ENCODE results near the gene CPNE2. TPM values are rescaled to one million over a fixed set of nuclear protein-coding genes. Genes with fewer than 3 reads are reported as not detected.

The CPNE2 gene
- total RNA-seq, 4 donors from 2014 or later, result 18.0 to 38.7 (median 27.8) TPM

DNA sequence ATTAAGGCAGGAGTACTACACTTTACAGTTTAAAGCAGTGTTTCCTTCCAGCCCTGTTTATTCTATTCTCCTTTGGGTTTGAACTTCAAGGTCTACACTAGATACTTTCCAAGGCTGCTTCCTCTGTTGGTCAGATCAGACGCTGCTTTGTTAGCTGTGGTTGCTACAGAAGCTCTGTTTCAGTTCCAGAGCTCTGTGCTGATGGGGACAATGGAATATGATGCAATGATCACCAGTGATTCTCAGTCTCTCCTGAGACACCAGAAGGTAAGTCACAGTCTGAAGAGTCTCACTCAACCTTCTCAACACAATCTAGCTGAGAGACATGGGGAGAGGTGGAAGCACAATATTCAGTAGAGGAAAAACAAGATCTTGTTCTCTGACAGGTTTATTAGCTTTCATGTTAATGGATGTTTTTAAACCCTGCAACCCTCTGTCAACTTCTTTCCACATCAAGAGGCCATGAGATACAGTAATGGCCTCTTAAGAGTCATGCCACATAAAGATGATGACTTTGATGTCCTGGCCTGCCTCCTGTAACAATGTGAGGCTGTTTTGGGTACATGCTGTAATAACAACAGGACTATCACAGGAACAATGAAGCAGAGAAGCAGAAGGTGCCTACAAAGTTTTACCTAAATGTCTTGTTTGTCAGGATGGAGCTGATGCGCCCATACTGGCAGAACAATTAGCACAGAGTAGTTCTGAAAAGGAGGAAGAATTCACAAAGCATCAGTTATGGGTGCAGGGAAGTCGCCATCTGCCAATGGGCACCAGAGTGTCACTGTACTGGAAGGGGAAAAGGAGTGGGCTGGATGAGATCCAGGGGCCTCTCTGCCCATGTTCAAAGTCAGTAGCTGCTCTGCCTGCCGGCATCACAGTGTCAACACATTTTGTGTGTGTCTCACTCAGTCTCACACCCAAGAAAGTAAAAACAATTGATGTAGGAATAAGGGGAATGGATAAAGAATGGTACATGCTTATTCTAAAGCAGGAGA is 60.0 kb downstream of the CPNE2 start:
- H3K27me3 ChIP-seq, result no peaks in the 10 kb centered on the region
- no peak overlapping the region for H3K27ac ChIP-seq
- no peak for ATAC-seq
- TF ChIP-seq POLR2A (IDR thresholded peaks at IDR 0.05), result no peak
- TF ChIP-seq POLR2AphosphoS5 (IDR thresholded peaks at IDR 0.05), result no peak
- TF ChIP-seq, protein P1, sequence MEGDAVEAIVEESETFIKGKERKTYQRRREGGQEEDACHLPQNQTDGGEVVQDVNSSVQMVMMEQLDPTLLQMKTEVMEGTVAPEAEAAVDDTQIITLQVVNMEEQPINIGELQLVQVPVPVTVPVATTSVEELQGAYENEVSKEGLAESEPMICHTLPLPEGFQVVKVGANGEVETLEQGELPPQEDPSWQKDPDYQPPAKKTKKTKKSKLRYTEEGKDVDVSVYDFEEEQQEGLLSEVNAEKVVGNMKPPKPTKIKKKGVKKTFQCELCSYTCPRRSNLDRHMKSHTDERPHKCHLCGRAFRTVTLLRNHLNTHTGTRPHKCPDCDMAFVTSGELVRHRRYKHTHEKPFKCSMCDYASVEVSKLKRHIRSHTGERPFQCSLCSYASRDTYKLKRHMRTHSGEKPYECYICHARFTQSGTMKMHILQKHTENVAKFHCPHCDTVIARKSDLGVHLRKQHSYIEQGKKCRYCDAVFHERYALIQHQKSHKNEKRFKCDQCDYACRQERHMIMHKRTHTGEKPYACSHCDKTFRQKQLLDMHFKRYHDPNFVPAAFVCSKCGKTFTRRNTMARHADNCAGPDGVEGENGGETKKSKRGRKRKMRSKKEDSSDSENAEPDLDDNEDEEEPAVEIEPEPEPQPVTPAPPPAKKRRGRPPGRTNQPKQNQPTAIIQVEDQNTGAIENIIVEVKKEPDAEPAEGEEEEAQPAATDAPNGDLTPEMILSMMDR (IDR thresholded peaks at IDR 0.05), result no peak
- TF ChIP-seq EP300 (IDR thresholded peaks at IDR 0.05), result no peak
- H3K4me1 ChIP-seq, result peaks cover 0 to 15% (median 5%) of the 10 kb centered on the region in 3 donors
- H3K4me3 ChIP-seq, result no peak overlapping the region
- 40 to 87% methylated on average over 1 to 4 of the region's 4 CpGs for WGBS, 2 donors (ENCODE audit: low coverage in 1 of 2)
- no peaks in the 10 kb centered on the region for H3K9me3 ChIP-seq
- peaks cover 0 to 74% of the 10 kb centered on the region in 2 donors for H3K36me3 ChIP-seq

DNA sequence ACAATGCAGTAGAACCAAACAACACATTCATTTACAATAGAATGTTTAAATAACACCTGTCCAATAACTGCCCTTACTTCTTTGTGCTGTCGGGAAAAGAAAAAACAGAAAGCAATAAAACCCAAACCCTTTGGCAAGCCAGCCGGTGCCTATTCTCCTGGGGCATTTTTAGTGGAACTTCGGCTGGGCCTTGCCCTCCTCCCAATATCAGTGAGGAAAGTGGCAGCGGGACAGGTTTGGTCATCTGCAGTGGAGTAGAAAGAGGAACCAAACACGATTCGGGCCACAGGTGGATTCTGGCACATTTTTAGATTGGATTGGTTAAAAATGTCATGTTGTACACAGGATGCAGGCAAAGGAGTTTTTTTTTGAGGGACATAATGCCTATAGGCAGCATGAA is 61.5 kb downstream of the CPNE2 start:
- H3K4me3 ChIP-seq, result no peak overlapping the region
- TF ChIP-seq, protein P1 (IDR thresholded peaks at IDR 0.05), result no peak
- no peak for TF ChIP-seq EP300 (IDR thresholded peaks at IDR 0.05)
- no peak for TF ChIP-seq POLR2A (IDR thresholded peaks at IDR 0.05)
- TF ChIP-seq POLR2AphosphoS5 (IDR thresholded peaks at IDR 0.05), result no peak
- no peak for ATAC-seq
- H3K27me3 ChIP-seq, result no peaks in the 10 kb centered on the region
- WGBS, 2 donors (ENCODE audit: low coverage in 1 of 2), result 53 to 83% methylated on average over 3 to 6 of the region's 6 CpGs
- H3K9me3 ChIP-seq, result no peaks in the 10 kb centered on the region
- H3K4me1 ChIP-seq, result peaks cover 0 to under 1% (median 0%) of the 10 kb centered on the region in 3 donors
- peaks cover 0 to 82% of the 10 kb centered on the region in 2 donors for H3K36me3 ChIP-seq
- no peak overlapping the region for H3K27ac ChIP-seq

DNA sequence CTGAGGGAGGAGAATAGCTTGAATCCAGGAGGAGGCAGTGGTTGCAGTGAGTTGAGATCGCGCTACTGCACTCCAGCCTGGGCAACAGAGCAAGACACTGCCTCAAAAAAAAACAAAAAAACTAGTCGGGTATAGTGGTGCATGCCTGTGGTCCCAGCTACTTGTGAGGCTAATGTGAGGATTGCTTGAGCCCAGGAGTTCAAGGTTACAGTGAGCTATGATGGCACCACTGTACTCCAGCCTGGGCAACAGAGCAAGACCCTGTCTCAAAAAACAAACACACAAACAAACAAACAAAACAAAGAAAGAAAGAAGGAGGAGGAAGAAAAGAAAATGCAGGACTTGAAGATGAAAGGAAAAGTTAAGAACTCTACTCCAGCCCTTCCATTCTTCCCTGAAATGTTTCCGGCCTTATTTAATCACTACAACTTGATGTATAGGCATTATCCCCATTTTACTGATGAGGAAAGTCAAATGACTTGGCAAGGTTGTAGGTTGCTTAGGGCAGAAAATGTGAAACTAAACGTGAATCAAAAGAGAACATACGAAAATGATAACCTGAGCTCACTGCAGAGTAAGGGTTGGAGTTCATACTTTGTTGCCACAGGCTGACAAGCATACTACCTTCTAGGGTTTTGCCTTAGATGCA is 63.4 kb downstream of the CPNE2 start:
- H3K36me3 ChIP-seq, result peaks cover 0 to 91% of the 10 kb centered on the region in 2 donors
- no peaks in the 10 kb centered on the region for H3K27me3 ChIP-seq
- no peak for ATAC-seq
- no peak for TF ChIP-seq EP300 (IDR thresholded peaks at IDR 0.05)
- TF ChIP-seq, protein P1 (IDR thresholded peaks at IDR 0.05), result no peak
- TF ChIP-seq POLR2A (IDR thresholded peaks at IDR 0.05), result no peak
- no peak for TF ChIP-seq POLR2AphosphoS5 (IDR thresholded peaks at IDR 0.05)
- no peak overlapping the region for H3K4me3 ChIP-seq
- no peak overlapping the region for H3K27ac ChIP-seq
- no peaks in the 10 kb centered on the region for H3K9me3 ChIP-seq
- 90 to 94% methylated on average over 5 to 6 of the region's 6 CpGs for WGBS, 2 donors (ENCODE audit: low coverage in 1 of 2)
- no peaks in the 10 kb centered on the region for H3K4me1 ChIP-seq

DNA sequence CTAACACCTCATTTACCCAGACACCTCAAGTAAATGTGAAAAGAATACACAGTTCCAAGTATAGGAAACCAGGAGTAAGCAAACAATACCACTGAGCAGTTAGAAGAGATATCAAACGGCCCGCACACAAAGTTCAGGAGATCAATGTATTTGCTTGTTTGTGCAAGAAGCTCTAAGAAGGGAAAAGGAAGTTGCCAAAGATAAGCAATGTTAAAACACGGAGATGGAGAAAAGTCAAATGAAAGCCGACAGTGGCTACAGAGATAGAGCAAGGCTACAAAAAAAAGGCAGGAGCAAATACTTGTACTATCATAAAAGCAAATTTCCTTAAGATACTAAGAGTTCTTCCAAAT is 63.9 kb downstream of the CPNE2 start:
- TF ChIP-seq POLR2A (IDR thresholded peaks at IDR 0.05), result no peak
- no peak for TF ChIP-seq POLR2AphosphoS5 (IDR thresholded peaks at IDR 0.05)
- ATAC-seq, result no peak
- H3K36me3 ChIP-seq, result peaks cover 0 to 95% of the 10 kb centered on the region in 2 donors
- no peaks in the 10 kb centered on the region for H3K27me3 ChIP-seq
- H3K4me3 ChIP-seq, result no peak overlapping the region
- WGBS, 2 donors (ENCODE audit: low coverage in 1 of 2), result 64 to 73% methylated on average over 3 to 4 of the region's 4 CpGs
- no peaks in the 10 kb centered on the region for H3K9me3 ChIP-seq
- H3K27ac ChIP-seq, result no peak overlapping the region
- no peaks in the 10 kb centered on the region for H3K4me1 ChIP-seq

DNA sequence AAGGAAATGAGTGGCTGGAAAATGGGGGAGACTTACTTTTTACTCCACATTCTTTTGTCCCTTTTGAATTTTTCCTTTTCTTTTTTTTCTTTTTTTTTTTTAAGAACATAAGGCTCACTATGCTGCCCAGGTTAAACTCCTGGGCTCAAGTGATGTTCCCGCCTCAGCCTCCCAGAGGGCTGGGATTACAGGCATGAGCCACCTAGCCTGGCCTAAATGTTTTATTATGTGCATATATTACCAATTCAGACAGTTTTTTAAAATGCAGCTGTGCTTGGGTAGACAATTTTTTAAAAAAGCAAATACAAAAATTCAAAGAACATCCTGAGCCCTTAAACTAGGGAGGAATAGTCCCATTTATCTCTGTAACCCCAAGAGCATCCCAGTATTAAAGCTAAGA is 65.2 kb downstream of the CPNE2 start:
- 80 to 100% methylated on average over 1 of the region's 1 CpG for WGBS, 2 donors (ENCODE audit: low coverage in 1 of 2)
- Histone ChIP-seq H3K4me1 (no peaks in the 10 kb centered on the region), H3K9me3 (no peaks in the 10 kb centered on the region), H3K27me3 (no peaks in the 10 kb centered on the region), H3K36me3 (peaks cover 0 to 95% of the 10 kb centered on the region in 2 donors), H3K27ac (no peak overlapping the region), H3K4me3 (no peak overlapping the region)
- TF ChIP-seq POLR2AphosphoS5 (IDR thresholded peaks at IDR 0.05) (no peak), EP300 (IDR thresholded peaks at IDR 0.05) (no peak), POLR2A (IDR thresholded peaks at IDR 0.05) (no peak)
- TF ChIP-seq, protein P1 (IDR thresholded peaks at IDR 0.05), result no peak
- ATAC-seq, result no peak
